Thyroid gland (tissue), 4 donors: ENCODE data around the gene BCL2L11.

ENCODE experiments used
- CTCF ChIP-seq, 6 experiments: fragments of 200-600 bp in 3 of 6; fragments of 450-650 bp in 3 of 6; sonication (generic) in 3 of 6; IDR thresholded peaks; one replicate each; pipeline ENCODE4 v1.5.1; 2016 to 2019; ENCODE audit warnings: antibody characterized with exemption in 6 of 6, mild to moderate bottlenecking in 2 of 6, inconsistent platforms in 1 of 6, moderate library complexity in 1 of 6
- POLR2A ChIP-seq, 2 donors: fragments of 450-650 bp; IDR thresholded peaks; one replicate each; pipeline ENCODE4 v1.6.1; 2017; ENCODE audit warnings: antibody characterized with exemption in 2 of 2, mild to moderate bottlenecking in 2 of 2, moderate library complexity in 1 of 2

GRCh38 chr2:111201214-111201613 is 80.5 kb downstream of the BCL2L11 start:
- TF ChIP-seq CTCF (IDR thresholded peaks at IDR 0.05) (no peak), POLR2A (IDR thresholded peaks at IDR 0.05) (no peak)
